Body of pancreas (tissue), 4 donors: ENCODE measurements around the gene GOLGA6L7. TPM values are rescaled to one million over a fixed set of nuclear protein-coding genes. Genes with fewer than 3 reads are reported as not detected.
A peak's percentile ranks its signal among the peaks of the same experiment; 100 is the strongest.

ENCODE experiments used
- ATAC-seq: fragments of 150-250 bp; one replicate; pipeline ENCODE4 v1.9.1; 2016
- DNase-seq, 4 donors: peaks; one replicate each; pipeline ENCODE4 v3.0.0-alpha.2; 2019
- H3K27ac ChIP-seq, 4 donors: fragments of 200-600 bp; sonication (generic); 1 replicate in 3 of 4; 2 replicates in 1 of 4; pipeline versions ENCODE4 v1.5.1 to v1.6.1; 2016 to 2019; ENCODE audit warnings: mild to moderate bottlenecking in 1 of 4, mixed read lengths in 1 of 4, moderate library complexity in 1 of 4
- H3K27me3 ChIP-seq, 2 donors: fragments of 200-600 bp; sonication (generic); one replicate each; pipeline ENCODE4 v1.6.0; 2016; ENCODE audit warnings: mild to moderate bottlenecking in 1 of 2
- H3K36me3 ChIP-seq, 2 donors: fragments of 200-600 bp; sonication (generic); replicated peaks in 1 of 2; 2 replicates each; pipeline ENCODE4 v1.5.1; 2016; ENCODE audit warnings: low read depth in 2 of 2; ENCODE audit not compliant: insufficient read depth in 1 of 2
- H3K4me1 ChIP-seq: fragments of 200-600 bp; sonication (generic); one replicate; pipeline ENCODE4 v1.6.0; 2016
- H3K4me3 ChIP-seq, 2 donors: fragments of 200-600 bp; sonication (generic); 1 replicate in 1 of 2; 2 replicates in 1 of 2; pipeline ENCODE4 v1.5.1; 2016 to 2019
- H3K9me3 ChIP-seq, 3 donors: fragments of 200-600 bp; sonication (generic); 1 replicate in 2 of 3; 2 replicates in 1 of 3; pipeline ENCODE4 v1.5.1; 2016
- POLR2A ChIP-seq, 3 donors: fragments of 450-650 bp; IDR thresholded peaks; one replicate each; pipeline ENCODE4 v1.6.1; 2016; ENCODE audit warnings: antibody characterized with exemption in 3 of 3, mild to moderate bottlenecking in 2 of 3
- WGBS, 2 donors: methylation state at CpG; one replicate each; pipeline ENCODE4 v1.1.5; 2017; 5-methylcytosine and 5-hydroxymethylcytosine counted together
- intact Hi-C: fragments of 100-400 bp; cut with DNase I; formaldehyde crosslinking; loops from one replicate; pipeline ENCODE4 v1.15.1; 2023
- total RNA-seq, 2 donors: library from RNA; depleted of rRNA; stranded (reverse); fragments of >200 nt; gene quantifications; one replicate each; pipeline ENCODE4 v1.1.0, GENCODE V29; 2016
- TF ChIP-seq, protein P1 (sequence below), 7 experiments: fragments of 450-650 bp in 4 of 7; fragments of 200-600 bp in 3 of 7; sonication (generic) in 3 of 7; IDR thresholded peaks; one replicate each; pipeline ENCODE4 v1.5.1; 2016 to 2019; ENCODE audit warnings: antibody characterized with exemption in 7 of 7

GOLGA6L7 gene
- total RNA-seq, 2 donors from 2014 or later, result not detected

DNA sequence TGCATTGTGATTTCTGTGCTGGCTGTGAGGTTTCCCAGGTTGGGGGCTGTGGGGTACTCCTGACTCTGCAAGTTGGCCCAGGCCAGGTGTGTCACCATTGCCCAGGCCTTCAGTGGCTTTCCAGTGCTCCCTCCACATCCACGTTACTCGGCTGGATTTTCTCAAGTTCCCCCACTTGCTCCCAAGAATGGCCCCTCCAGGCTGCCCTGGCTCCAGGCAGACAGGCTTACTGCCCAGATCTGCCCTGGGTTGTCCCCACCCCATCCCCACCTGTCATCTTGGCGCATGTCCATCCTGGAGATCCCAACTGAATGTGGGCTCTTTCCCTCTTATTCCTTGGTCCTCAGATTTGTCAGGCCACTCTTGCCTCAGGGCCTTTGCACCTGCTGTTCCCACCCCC is 40.9 kb upstream of the GOLGA6L7 start:
- H3K36me3 ChIP-seq, result no peaks in the 10 kb centered on the region
- ATAC-seq (no peak), DNase-seq (no peak)
- intact Hi-C loops, result no loop called here
- no peaks in the 10 kb centered on the region for H3K9me3 ChIP-seq
- peaks cover 40% of the 10 kb centered on the region for H3K4me1 ChIP-seq
- no peak overlapping the region for H3K27ac ChIP-seq
- no peaks in the 10 kb centered on the region for H3K27me3 ChIP-seq
- no peak for TF ChIP-seq POLR2A (IDR thresholded peaks at IDR 0.05)
- TF ChIP-seq, protein P1, sequence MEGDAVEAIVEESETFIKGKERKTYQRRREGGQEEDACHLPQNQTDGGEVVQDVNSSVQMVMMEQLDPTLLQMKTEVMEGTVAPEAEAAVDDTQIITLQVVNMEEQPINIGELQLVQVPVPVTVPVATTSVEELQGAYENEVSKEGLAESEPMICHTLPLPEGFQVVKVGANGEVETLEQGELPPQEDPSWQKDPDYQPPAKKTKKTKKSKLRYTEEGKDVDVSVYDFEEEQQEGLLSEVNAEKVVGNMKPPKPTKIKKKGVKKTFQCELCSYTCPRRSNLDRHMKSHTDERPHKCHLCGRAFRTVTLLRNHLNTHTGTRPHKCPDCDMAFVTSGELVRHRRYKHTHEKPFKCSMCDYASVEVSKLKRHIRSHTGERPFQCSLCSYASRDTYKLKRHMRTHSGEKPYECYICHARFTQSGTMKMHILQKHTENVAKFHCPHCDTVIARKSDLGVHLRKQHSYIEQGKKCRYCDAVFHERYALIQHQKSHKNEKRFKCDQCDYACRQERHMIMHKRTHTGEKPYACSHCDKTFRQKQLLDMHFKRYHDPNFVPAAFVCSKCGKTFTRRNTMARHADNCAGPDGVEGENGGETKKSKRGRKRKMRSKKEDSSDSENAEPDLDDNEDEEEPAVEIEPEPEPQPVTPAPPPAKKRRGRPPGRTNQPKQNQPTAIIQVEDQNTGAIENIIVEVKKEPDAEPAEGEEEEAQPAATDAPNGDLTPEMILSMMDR (IDR thresholded peaks at IDR 0.05), result no peak
- 94 to 96% methylated on average over 3 of the region's 3 CpGs for WGBS, 2 donors
- no peak overlapping the region for H3K4me3 ChIP-seq

DNA sequence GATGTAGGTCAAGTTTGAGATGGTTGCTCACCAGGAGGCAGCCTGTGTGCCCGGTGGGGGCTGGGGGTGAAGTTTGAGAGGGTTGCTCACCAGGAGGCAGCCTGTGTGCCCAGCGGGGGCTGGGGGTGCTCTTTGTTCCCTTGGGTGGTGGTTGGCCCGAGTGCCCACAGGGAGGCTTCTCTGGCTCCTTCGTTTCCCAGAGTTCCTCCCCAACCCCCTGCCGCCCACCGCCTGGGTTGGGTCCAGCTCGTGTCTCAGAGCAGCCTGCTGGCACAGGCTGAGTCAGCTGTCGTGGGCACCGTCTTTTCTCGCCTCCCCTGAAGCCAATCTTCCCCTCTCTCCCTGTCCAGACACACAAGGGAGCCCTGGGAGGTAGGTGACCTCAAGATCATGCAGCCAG is 40.5 kb upstream of the GOLGA6L7 start:
- intact Hi-C loops, result no loop called here
- ATAC-seq (no peak), DNase-seq (peak in 1 of 4 donors; percentile 30)
- Histone ChIP-seq H3K36me3 (no peaks in the 10 kb centered on the region), H3K27me3 (no peaks in the 10 kb centered on the region), H3K4me1 (peaks cover 40% of the 10 kb centered on the region), H3K9me3 (no peaks in the 10 kb centered on the region), H3K27ac (no peak overlapping the region), H3K4me3 (no peak overlapping the region)
- WGBS, 2 donors, result 55 to 69% methylated on average over 8 to 10 of the region's 10 CpGs
- TF ChIP-seq POLR2A (IDR thresholded peaks at IDR 0.05), result no peak

DNA sequence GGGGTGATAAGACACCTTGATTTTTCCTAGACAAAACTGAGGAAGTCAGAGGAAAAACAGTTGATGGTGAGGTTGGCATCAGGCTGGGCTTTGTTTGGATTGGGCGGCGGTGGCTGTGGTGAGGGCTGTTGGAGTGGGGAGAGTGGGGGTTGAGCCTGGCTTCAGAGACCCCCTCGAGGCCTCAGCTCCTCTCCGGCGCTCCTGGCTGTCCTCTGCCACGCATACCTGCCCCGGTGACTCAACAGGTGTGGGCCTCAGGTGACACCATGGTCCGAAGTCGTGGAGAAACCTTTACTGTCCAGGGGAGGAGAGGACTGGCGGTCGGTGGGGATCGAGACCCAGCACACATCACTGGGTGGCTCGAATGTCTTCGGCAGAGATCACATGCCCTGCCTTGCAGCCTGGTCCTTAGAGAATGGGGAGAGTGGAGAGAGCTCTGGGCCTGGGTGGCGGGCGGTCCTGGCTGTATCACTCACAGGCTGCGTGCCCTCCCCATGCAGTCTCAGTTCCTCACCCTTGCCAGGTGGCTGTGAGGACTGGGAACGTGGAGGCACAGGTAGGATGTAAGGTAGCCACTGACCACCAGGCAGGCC is 40.0 kb upstream of the GOLGA6L7 start:
- no peaks in the 10 kb centered on the region for H3K27me3 ChIP-seq
- no peak overlapping the region for H3K4me3 ChIP-seq
- no peaks in the 10 kb centered on the region for H3K36me3 ChIP-seq
- TF ChIP-seq, protein P1 (IDR thresholded peaks at IDR 0.05), result no peak
- no peak for TF ChIP-seq POLR2A (IDR thresholded peaks at IDR 0.05)
- H3K4me1 ChIP-seq, result peaks cover 40% of the 10 kb centered on the region
- H3K9me3 ChIP-seq, result no peaks in the 10 kb centered on the region
- intact Hi-C loops, result no loop called here
- no peak overlapping the region for H3K27ac ChIP-seq
- DNase-seq (no peak), ATAC-seq (no peak)
- 89 to 96% methylated on average over 12 to 18 of the region's 18 CpGs for WGBS, 2 donors

DNA sequence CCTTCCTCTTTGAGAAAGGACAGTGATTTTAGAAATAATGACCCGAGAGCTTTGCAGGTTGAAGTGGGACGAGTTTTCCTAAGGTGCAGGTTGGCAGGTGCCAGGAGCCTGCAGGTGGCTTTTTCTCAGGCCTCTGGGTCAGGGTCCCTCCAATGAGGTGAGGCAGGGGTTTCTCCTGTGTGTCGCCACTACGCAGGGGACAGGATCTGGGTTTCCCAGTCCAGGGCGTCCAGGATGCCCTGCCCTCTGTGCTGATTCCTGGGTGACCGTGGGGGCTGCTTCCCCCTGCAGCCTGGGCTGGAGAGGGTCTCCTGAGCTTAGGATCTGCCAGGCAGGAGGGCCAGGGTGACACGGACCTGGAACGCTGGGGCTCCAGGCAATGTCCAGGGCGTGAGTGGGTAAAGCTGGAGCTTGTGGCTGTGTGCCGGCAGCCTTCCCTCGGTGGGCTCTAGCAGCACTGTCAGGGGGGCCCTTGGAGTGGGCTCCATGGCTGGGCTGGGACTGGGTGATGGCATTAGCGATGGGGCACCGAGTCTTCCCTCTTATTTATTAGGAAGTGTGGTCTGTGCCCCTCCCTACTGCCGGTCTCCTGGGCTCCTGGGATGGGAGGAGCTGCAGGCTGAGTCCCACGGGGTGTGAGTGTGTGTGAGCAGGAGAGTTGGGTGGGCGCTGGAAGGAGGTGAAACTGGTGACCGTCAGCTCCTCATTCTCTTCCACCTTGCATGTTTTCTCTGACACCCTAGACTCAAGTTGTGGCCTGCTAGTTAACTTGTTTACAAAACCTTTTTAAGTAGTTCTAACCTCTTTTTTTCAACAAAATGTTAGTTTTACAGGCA is 39.1 kb upstream of the GOLGA6L7 start:
- no peak overlapping the region for H3K4me3 ChIP-seq
- H3K36me3 ChIP-seq, result no peaks in the 10 kb centered on the region
- intact Hi-C loops, result no loop called here
- ATAC-seq, result peak; percentile 24
- no peaks in the 10 kb centered on the region for H3K27me3 ChIP-seq
- DNase-seq, result peak in 1 of 4 donors; percentile 66
- TF ChIP-seq, protein P1 (IDR thresholded peaks at IDR 0.05), result no peak
- TF ChIP-seq POLR2A (IDR thresholded peaks at IDR 0.05), result no peak
- 59 to 60% methylated on average over 10 to 17 of the region's 17 CpGs for WGBS, 2 donors
- H3K27ac ChIP-seq, result no peak overlapping the region
- no peaks in the 10 kb centered on the region for H3K9me3 ChIP-seq
- H3K4me1 ChIP-seq, result peaks cover 32% of the 10 kb centered on the region

DNA sequence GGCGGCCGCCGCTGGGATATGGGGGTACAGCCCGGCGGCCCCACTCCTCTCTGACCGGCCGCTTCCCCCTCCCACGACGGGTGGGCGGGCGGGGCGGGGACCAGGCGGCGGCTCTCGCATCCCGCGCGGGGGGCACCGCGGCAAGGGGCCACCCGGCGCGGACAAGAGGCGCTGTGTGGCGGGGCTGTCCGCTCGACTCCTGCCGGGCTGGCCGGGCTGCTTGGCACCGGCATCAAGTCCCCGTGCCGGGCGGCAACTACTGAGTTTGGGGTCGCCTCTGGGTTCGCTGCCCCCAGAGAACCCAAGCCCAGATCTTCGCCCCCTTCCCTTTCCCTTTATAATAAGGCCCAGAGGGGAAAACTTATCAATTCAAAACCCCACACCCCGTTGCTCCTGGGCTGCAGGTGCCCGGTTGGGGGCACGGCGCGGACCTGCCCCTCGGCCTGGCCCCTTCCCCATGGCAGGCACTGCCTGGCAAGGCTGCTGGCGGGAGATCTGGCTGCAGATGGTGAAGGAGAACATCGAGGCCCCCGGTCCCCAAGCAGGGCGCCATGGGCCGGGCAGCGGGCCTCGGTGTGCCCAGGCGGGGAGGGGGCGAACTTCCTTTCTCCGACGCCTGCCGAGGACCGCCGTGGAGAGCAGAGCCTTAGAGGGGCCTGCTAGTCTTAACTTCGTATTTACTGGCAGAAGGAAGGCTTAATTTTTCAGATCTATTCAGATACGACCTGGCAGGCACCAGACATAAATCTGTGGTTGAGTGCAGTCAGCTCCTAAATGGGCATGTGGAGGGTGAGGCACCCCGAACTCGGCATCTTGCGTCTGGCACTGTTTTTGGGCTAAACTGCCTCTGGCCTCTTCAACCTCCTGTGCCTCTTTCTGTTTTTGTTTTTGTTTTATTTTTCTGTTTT is 38.2 kb upstream of the GOLGA6L7 start:
- Histone ChIP-seq H3K9me3 (no peaks in the 10 kb centered on the region), H3K36me3 (no peaks in the 10 kb centered on the region), H3K4me1 (peaks cover 32% of the 10 kb centered on the region), H3K27me3 (no peaks in the 10 kb centered on the region), H3K27ac (peak overlapping the region in 1 of 4 donors; percentile 44), H3K4me3 (peak overlapping the region; percentile 30 to 36)
- no peak for TF ChIP-seq POLR2A (IDR thresholded peaks at IDR 0.05)
- intact Hi-C loops, result no loop called here
- 14 to 33% methylated on average over 15 to 52 of the region's 61 CpGs for WGBS, 2 donors
- DNase-seq, result no peak
- peak; percentile 16 for ATAC-seq
